GM21423 (cell line): ENCODE results near the gene OSBPL5.

Source experiments
- ATAC-seq: cut with Tn5 transposase; IDR thresholded peaks from one replicate; pipeline ENCODE4 v1.9.1; 2021; ENCODE audit warnings: mild to moderate bottlenecking, moderate library complexity; ENCODE audit not compliant: unreplicated experiment

Gene OSBPL5

GRCh38 chr11:3105791-3106735, 59.0 kb downstream of the OSBPL5 start:
- no peak for ATAC-seq

- ATAC-seq, result no peak
Measured at GRCh38 chr11:3104961-3105790, 59.9 kb downstream of the OSBPL5 start.

- no peak for ATAC-seq
Measured at GRCh38 chr11:3104051-3104714, 60.9 kb downstream of the OSBPL5 start.

- ATAC-seq, result no peak
Measured at GRCh38 chr11:3103076-3103475, 62.0 kb downstream of the OSBPL5 start.

- ATAC-seq, result no peak
Measured at GRCh38 chr11:3102641-3102921, 62.5 kb downstream of the OSBPL5 start.

- ATAC-seq, result no peak
Measured at GRCh38 chr11:3101921-3102640, 63.0 kb downstream of the OSBPL5 start.

GRCh38 chr11:3099178-3099577, 65.9 kb downstream of the OSBPL5 start:
- ATAC-seq, result no peak

- ATAC-seq, result no peak
Measured at GRCh38 chr11:3096909-3097530, 68.1 kb downstream of the OSBPL5 start.

GRCh38 chr11:3095712-3096361, 69.3 kb downstream of the OSBPL5 start:
- ATAC-seq, result no peak

- no peak for ATAC-seq
Measured at GRCh38 chr11:3094223-3094824, 70.8 kb downstream of the OSBPL5 start.

- ATAC-seq, result no peak
Measured at GRCh38 chr11:3093281-3094191, 71.6 kb downstream of the OSBPL5 start.

GRCh38 chr11:3092603-3093141, 72.4 kb downstream of the OSBPL5 start:
- no peak for ATAC-seq

- peak; percentile 72 for ATAC-seq
Measured at GRCh38 chr11:3091846-3092602, 73.1 kb downstream of the OSBPL5 start.

- no peak for ATAC-seq
Measured at GRCh38 chr11:3091081-3091845, 73.8 kb downstream of the OSBPL5 start.

- no peak for ATAC-seq
Measured at GRCh38 chr11:3090096-3090901, 74.8 kb downstream of the OSBPL5 start.
